GM18909 (cell line): Measurements from ENCODE around the gene CAMTA1.

Experiments used
- ATAC-seq: cut with Tn5 transposase; IDR thresholded peaks from one replicate; pipeline ENCODE4 v1.9.1; 2021; ENCODE audit warnings: mild to moderate bottlenecking; ENCODE audit not compliant: unreplicated experiment, poor library complexity

CAMTA1 gene

DNA sequence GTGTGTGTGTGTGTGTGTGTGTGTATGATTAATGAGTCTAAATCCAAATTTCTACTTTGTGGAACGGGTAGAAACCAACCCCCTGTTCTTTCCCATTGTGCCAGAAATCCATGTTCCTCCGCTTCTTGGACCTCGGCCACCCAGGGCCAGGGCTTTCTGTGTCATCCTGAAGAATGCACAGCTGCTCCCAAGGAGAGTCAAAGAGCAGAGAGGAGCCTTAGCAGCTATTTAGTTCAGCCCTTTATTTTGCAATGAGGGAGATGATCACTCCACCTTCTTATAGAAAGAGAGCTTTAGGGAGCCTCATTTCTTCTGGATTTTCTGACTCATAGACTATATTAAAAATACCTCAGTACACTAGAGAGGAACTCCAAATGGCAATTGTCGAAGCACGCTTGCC, 496.6 kb downstream of the CAMTA1 start:
- no peak for ATAC-seq

DNA sequence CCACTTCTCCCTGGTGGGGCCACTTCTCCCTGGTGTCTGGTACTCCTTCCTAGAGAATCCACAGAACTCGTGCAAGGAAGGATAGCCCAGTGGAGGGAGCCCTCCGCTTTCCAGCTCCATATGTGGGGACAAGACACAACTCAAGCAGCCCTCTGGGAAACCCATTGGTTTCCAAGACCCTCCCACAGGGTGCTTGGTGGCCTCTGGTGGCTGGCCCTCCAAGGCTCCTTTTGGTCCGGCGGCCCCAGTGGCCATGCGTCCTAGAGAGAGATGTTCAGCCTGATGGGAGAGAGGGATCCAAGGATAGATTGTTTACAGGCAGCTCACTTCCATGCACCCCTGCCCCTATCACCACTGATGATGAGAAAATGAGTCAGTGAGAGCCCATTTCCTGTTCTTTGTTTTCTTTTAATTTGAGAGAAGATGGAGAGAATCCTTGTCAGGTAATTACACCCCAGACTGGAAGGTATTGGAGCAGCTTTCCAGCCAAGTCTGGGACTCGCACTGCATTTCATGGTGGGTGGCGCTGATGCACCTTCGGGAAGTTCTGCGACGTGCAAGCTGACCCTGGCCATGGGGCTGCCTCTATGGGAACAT, 499.7 kb downstream of the CAMTA1 start:
- no peak for ATAC-seq

DNA sequence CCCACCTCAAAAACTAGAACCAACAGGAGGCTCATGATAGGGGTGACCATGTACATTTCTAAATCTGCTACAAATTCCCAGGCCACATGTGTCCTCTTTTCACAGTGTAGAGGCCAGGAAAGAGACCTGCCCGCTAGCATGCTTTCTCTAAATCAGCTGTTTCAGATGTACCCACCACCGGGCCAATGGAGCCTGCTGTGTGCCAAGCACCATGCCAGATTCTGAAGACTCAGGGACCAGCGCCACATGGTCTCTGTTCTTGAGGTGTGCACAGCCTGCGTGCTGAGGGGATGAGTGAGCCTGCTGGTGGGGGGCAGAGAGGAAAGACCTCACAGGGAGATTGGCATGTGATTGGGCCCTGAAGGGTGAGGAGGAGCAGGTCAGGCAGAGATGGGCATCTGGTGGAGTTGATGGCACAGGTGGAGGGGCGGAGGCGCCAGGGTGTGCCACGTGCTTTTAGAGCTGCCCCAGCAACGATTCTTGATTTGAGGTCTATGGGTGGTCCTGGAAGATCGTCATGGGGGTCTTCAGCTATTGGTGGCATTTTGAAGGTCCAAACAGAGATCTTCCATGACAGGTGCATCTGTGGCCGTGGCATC, 500.7 kb downstream of the CAMTA1 start:
- ATAC-seq: no peak

DNA sequence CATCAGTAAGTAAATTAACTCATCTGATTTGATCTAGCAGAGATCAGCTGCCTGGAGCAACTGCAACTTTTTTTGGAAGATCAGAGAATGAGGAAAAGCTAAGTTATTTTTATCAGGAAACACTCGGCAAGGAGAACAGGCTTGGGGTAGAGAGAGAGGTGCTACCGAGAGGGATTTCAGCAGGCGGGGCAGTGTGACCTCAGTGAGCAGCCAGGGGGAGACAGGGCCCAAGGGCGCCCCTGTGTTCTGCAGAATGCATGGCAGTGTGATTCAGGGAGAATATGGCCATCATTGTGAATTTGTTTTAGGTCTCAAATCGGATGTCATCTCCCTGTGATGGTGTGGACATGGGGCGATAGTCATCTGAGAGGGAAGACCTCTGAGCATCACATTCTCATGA, 501.8 kb downstream of the CAMTA1 start:
- ATAC-seq: no peak

DNA sequence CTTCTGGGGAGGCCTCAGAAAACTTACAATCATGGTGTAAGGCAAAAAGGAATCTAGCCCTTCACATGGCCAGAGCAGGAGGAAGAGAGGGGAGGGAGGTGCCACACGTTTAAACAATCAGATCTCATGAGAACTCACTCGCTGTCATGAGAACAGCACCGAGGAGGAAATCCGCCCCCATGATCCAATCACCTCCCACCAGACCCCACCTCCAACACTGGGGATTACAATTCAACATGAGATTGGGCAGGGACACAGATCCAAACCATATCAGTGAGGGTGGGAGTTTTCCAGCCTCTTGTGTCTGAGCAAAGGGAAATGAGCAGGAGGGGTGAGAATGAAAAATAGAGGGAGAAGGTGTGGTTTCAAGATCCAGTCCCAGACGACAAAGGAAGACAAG, 503.7 kb downstream of the CAMTA1 start:
- ATAC-seq: no peak

DNA sequence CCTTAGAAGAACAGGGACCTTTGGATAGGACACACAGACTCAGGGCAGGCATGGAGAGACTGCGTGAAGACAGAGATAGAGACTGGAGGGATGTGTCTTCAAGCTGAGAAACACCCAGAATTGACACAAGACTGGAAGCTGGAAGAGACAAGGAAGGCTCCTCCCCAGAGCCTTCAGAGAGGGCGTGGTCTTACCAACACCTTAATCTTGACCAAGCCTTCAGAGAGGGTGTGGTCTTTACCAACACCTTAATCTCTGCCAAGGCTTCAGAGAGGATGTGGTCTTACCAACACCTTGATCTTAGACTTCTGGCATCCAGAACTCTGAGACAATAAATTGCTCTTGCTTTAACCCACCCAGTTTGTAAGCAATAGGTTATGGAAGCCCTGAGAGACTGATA, 504.4 kb downstream of the CAMTA1 start:
- no peak for ATAC-seq

DNA sequence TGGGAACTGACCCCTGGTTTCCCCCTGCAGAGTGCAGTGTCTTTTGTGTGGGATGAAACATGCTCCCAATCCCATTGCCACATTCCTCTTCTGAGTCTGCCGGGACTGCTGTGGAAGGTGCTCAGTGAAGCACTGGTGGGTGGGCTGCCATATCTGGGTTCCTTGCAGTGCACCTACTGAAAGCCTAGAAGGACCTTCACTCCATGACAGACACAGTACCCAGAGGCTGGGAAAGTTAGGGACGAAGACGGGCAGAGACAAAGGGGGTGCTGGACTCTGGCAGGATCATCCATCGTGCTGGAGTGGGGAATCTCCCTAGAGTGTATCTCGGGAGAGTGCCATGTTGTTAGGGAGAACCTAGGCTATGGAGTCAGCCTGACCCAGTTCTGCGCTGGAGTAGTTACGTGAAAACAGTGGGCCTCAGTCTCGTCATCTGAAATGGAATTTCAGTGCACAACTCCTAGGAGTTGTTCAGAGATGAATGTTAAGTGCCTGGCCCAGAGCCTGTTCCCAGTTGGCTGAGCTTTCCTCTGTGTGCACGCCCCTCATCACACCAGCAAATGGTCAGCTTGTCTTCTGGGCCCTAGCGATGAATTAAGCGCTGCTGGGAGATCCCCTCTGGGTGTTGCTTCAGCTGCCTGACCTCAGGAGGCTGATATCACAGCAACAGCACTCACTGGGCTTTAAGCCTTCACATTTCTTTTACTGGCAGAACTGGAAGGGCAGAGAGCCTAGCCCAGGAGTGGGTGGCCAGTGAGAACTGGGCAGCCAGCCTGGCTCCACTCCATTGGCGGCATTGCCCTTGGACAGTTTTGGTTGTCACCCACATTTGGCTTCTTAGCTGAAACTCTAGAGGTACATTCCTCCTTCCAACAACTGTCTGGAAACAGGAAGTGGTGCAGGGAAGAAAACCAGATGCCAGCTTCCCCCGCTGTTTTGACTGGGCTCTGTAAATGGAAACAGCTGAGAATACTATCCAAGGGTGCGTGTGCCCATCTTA, 506.0 kb downstream of the CAMTA1 start:
- ATAC-seq: no peak

DNA sequence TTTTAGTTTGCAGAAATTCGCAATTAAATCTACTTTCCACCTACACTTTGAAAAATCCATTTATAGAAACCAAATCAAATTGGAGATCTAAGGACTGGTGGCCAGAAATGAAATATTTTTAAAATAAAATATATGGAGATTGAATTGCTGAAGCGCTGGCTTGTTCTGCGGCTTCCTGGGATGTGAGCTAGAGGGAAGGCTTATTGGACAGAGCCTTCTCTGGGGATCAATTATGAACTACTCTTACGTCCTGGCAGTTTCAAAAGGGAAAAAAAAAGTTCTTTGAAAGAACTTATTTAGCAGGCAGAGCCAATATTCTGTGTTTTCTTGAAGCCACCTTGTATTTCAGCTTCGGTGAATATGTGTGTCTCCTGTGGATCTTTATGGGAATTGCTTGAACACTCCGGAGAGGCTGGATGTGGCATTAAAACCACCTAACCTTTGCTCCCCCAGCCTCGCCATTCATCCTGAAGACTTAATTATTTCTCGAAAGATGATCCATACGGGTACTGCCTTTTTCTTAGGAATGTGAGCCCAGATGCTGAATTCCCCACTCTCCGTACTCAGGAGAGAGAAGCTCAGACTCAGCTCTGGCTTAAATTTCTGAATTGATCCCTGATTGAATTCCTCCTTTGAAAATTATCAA, 506.9 kb downstream of the CAMTA1 start:
- ATAC-seq: no peak

DNA sequence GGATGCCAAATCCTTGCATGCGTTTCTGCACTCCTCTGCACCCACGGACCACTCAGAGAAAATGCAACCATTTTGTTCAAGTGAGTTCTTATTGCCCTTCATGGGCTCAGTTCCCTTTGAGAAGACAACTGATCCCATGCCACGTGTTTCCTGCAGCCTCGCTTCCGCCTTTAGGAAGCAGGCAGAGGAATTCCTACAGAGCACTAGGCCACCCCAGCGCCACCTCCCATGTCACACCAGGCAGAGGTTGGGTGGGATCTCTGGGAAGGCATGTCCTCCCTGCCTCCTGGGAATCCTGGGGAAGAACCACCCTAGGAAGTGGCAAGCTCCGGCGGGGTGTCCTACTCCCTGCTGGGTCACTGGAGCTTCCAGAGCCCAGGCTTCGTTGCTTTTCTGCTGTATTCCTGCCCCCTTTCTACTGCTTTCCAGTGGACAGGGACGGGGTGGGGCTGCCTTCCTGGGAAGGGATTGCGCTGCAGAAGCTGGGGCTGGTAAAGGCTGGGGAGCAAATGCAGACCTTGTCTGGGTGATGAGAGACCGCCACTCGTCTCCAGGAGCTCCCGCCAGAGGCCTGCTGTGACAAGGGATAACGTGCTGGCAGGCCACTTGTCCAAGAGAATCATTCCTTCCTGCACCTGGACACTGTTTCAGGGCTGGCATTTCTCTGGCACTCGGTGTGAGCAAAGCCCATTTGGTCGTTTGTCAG, 507.6 kb downstream of the CAMTA1 start:
- no peak for ATAC-seq

DNA sequence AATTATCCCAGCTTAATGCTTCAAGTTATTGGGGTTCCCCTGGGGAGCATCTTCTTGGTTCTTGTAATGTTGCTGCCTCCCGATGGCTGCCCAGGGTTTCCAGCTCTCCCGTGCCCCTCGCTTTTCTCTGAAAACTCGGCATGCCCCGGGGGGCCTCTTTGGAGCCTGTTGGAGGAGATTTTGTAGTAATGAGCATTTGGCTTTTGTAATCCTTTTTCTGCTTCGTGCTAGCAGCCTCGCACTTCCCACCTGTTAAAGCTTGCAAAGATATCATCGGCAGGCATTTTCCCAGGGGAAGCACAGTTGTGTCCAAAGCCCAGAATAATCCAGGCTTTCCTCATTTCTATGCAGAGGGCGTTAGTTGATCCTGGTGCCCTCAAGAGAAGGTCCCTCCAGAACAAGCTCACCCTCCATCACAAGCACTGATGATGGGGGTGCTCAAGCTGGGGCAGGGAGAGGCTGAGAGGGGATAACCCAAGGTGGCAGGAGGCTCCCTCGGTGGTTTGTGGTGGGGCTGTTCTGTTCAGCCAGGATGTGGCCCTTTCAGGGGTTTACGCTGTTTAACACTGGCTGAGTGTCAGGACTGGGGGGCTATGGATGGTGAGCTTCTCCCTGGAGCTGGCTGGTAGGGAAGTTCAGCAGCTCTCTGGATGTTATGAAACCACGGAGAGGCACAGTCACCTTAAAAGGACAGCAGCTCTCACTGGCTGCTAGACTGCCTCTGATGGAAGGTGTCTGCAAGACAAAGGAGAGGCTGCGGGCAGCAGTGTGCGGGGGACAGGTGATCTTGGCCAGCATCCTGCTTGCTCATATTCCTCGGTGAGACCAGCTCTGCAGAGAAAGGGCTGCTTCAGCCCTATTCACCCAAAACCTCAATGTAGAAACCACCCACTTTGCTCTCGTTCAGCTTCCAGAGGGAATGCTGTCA, 508.7 kb downstream of the CAMTA1 start:
- no peak for ATAC-seq

DNA sequence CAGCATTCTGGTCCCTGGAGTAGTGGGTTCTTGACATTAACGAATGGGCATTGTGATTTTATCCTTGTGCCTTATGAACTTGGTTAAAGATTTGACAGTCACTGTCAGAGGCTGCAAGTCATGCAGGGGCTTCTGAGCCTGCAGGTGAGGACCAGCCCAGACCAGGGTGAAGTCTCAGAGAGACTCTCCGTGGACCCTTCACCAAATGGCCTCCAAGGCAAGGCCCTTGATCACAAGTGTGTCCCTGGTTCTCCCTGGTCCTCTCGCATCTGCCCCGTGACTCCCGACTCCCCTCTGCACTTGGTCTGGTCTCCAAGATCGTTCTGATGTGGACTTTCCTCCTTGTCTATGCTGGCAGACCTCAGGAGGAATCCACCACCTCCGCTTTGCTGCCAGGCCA, 509.4 kb downstream of the CAMTA1 start:
- ATAC-seq: no peak

DNA sequence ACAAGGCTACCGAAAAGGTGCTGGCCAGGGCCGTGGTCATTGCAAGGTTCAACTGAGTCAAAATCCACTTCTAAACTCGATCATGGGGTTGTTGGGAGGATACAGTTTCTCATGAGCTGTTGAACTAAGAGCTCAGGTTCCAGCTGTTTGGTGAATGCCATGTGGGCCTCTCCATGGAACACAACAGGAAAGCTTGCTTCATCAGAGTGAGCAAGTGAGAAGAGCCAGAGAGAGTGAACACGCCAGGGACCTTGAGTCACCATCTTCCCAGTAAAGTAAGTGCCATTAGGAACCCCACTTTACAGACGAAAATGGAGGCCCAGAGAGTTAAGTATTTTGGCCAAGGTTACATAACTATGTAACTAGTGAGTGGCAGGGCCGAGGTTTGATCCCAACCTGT, 510.7 kb downstream of the CAMTA1 start:
- no peak for ATAC-seq

DNA sequence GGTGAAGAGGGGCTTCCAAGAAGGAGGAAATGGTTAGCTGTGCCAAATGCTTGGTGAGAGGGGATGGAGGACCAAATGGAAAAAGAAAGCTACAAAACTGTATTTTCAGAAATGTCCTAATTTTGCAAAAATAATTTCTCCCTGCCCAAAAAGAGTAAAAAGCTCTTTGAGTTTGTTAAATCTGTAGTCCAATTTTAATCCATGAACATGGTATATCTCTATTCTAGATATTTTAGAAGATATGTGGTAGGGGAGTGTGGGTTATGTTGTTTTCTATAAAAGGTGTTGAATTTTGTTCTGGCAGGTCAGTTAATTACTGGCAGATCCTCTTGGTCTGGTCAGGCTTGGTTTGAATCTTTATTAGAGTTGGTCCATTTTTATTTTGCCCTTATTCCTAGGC, 511.7 kb downstream of the CAMTA1 start:
- ATAC-seq: no peak

DNA sequence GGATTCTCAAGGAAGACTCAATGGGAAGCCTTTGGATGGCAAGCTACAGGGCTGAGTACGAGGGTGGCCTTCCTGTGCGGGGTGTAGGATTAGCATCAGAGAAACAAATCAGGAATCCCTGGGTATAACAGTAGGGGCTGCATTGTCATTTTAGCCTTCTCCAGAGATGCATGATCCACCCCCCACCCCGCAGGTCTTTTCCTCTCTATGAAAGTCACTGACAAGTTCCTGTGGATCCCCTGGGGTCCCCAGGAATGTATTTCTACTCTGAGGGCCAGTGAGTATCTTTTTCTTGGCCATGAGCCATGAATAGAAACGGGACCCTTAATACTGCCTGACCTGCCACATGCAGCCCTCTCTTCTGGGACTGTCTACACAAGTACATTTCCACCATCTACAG, 512.9 kb downstream of the CAMTA1 start:
- ATAC-seq: no peak

DNA sequence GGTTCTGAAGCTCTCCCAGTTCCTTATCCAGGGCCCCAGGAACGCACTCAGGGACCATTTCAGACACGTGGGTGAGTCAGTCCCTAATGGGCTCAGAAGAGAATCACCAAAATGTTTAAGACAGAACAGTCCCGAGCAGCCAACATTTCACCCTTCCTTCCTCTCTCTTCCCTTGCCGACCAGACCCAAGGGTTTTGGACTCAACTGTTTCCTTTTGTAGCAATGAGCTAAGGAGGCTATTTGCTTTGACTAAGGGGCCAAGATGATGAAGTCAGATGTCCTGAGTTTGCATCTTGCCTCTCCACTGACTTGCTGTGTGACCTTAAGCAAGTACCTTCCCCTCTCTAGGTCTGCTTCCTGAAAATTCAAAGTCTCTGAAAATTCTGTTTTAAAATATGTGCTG, 513.5 kb downstream of the CAMTA1 start:
- ATAC-seq: no peak

DNA sequence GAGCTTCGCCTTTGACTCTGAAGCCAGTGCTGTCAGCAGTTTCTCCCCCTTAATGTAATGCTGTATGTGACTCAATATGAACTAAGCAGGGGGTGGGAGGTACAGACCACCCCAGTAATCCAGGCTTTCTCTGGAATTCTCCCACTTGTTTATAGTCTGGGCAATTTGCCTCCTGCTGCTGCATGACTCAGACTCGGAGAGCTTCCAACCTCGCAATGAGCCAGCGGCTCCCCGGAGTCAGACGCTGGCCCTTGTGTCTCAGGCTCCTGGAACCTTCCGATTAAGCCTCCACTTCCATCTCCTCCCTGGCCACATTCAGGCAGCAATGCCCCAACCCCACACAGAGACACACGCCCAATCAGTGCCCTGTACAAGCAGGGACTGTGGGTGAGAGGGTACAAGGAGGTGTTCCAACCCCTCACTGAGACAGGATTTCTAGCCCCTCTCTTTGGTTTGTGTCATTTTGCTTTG, 514.1 kb downstream of the CAMTA1 start:
- ATAC-seq: no peak

DNA sequence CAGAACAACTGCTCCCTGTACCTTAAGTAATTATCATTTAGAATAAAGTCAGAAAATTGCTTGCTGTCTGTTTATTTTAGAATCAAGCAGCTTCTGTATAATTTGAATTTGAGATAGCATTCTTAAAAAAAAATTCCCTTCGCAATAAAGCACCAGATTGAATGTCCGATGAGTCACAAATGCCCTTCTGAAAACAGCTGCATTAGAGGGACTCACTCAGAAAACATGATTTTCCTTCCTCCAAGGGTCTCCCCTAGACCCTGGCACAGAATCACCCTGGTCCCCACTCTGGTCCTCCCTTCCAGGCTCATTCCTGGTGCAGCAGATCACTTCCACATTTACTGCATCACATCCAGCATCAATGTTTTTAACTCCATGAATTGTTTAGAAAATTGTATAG, 514.7 kb downstream of the CAMTA1 start:
- no peak for ATAC-seq

DNA sequence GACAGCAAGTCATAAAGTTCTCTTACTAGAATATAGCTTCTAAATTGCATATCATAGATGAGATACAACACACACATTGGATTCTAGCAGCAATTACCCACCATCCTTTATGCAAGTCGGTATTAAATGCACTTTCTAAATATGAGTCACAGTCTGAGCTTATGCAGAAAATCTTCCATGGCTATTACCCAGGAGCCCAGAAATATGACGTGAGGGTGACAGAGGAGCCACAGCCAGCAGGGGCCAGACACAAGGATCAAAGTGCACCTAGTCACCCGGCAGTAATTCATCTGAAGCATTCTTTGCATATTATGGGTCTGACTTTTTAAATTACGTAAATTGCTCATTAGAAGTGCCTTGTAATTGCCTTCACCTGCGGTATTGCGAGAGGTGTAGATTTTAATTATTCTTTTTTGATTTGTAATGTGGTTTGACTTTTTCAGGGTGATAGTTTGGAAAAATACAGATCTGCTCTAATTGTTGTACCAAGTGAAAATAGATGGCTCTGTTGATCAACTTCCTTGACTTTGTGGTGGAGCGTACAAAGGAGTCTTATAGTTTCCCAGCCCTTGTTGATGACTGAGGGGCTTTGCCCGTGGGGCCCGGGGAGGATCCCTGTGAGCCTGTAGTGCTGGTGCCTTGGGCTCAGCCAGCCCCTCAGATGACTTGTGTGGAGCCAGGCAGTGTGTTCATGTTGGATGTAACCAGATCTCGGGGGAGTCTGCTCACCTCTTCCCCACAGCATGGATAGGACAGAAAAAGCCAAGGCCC, 515.8 kb downstream of the CAMTA1 start:
- ATAC-seq: no peak

DNA sequence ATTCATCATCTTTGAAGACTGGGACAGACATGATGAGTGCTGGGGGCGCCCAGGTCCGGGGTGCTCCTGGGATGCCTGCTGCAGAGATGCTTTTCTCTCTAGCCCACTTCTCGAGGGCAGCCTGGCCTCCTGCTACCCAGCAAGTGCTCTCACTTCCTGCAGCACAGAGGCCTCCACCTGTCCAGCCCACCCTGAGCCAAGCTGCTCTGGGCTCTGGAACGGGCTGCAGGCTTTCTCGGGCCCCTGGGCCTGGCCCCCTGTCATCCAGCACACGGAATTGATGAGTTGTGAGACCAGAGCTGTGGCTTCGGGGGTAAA, 516.4 kb downstream of the CAMTA1 start:
- ATAC-seq: no peak
